Tibial nerve (tissue), 4 donors: ENCODE measurements around the gene SLC44A5. TPM values are rescaled to one million over a fixed set of nuclear protein-coding genes. Genes with fewer than 3 reads are reported as not detected.
"Not testable (repeated sequence)": the region's sequence is repeated elsewhere in the genome, so short reads cannot be mapped to it uniquely, and the experiment has no call there.

ENCODE experiments used
- DNase-seq, 2 donors: peaks; one replicate each; pipeline ENCODE4 v3.0.0-alpha.2; 2019; ENCODE audit warnings: low spot score in 2 of 2
- H3K27ac ChIP-seq, 4 donors: fragments of 200-600 bp; sonication (generic) in 3 of 4; one replicate each; pipeline ENCODE4 v1.5.1; 2017 to 2019; ENCODE audit warnings: mild to moderate bottlenecking in 1 of 4
- H3K27me3 ChIP-seq, 2 donors: fragments of 200-600 bp; sonication (generic) in 1 of 2; one replicate each; pipeline versions ENCODE4 v1.5.1 to v1.6.0; 2017 to 2019
- H3K36me3 ChIP-seq, 3 donors: fragments of 200-600 bp; sonication (generic); one replicate each; pipeline ENCODE4 v1.5.1; 2018 to 2019
- H3K4me1 ChIP-seq, 4 donors: fragments of 200-600 bp; sonication (generic) in 3 of 4; one replicate each; pipeline ENCODE4 v1.5.1; 2017 to 2019
- H3K4me3 ChIP-seq, 4 donors: fragments of 200-600 bp; sonication (generic) in 3 of 4; one replicate each; pipeline ENCODE4 v1.5.1; 2017 to 2019; ENCODE audit warnings: mild to moderate bottlenecking in 1 of 4, moderate library complexity in 1 of 4
- H3K9me3 ChIP-seq, 4 donors: fragments of 200-600 bp; sonication (generic) in 3 of 4; one replicate each; pipeline ENCODE4 v1.5.1; 2017 to 2019
- EP300 ChIP-seq, 2 donors: sonication (generic); formaldehyde crosslinking; IDR thresholded peaks; one replicate each; pipeline ENCODE4 v1.6.1; 2017; ENCODE audit warnings: antibody characterized with exemption in 2 of 2, mild to moderate bottlenecking in 1 of 2
- POLR2A ChIP-seq, 2 donors: fragments of 450-650 bp; IDR thresholded peaks; one replicate each; pipeline ENCODE4 v1.6.1; 2017; ENCODE audit warnings: antibody characterized with exemption in 2 of 2, mild to moderate bottlenecking in 2 of 2, moderate library complexity in 2 of 2
- WGBS, 2 donors: methylation state at CpG; one replicate each; pipeline ENCODE4 v1.1.5; 2018; 5-methylcytosine and 5-hydroxymethylcytosine counted together
- total RNA-seq, 4 donors: library from RNA; depleted of rRNA; stranded (reverse); fragments of >200 nt; gene quantifications; one replicate each; pipeline ENCODE4 v1.1.0, GENCODE V29; 2016
- TF ChIP-seq, protein P1 (sequence below), 5 experiments: fragments of 200-600 bp in 3 of 5; fragments of 450-650 bp in 2 of 5; sonication (generic) in 3 of 5; IDR thresholded peaks; one replicate each; pipeline ENCODE4 v1.5.1; 2016 to 2019; ENCODE audit warnings: antibody characterized with exemption in 5 of 5, mild to moderate bottlenecking in 3 of 5, moderate library complexity in 2 of 5

SLC44A5 gene
- total RNA-seq, 4 donors from 2014 or later, result 0.21 TPM; not detected in 3

DNA sequence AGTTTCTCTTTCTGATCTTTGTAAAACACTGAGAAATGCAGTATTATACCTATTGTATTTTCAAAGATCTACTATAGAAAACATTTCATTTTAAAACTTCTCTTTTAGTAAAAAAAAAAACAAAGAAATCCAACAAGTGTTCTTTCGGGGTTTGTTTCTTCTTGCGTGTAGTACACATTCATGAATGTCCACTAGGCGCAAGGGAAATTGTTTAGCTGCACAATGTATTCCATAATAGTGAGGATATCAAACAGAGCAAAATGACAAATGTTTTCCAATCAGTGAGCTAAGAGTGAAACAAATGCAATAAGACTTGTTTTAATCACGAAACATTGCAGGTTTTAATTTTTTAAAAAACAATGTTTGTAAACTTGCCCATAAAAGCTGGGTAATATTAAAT lies 408.2 kb downstream of the SLC44A5 start:
- TF ChIP-seq EP300 (IDR thresholded peaks at IDR 0.05) (no peak), POLR2A (IDR thresholded peaks at IDR 0.05) (no peak)
- TF ChIP-seq, protein P1, sequence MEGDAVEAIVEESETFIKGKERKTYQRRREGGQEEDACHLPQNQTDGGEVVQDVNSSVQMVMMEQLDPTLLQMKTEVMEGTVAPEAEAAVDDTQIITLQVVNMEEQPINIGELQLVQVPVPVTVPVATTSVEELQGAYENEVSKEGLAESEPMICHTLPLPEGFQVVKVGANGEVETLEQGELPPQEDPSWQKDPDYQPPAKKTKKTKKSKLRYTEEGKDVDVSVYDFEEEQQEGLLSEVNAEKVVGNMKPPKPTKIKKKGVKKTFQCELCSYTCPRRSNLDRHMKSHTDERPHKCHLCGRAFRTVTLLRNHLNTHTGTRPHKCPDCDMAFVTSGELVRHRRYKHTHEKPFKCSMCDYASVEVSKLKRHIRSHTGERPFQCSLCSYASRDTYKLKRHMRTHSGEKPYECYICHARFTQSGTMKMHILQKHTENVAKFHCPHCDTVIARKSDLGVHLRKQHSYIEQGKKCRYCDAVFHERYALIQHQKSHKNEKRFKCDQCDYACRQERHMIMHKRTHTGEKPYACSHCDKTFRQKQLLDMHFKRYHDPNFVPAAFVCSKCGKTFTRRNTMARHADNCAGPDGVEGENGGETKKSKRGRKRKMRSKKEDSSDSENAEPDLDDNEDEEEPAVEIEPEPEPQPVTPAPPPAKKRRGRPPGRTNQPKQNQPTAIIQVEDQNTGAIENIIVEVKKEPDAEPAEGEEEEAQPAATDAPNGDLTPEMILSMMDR (IDR thresholded peaks at IDR 0.05), result no peak
- 85 to 87% methylated on average over 4 of the region's 4 CpGs for WGBS, 2 donors
- no peak for DNase-seq
- Histone ChIP-seq H3K27ac (no peak overlapping the region), H3K27me3 (no peaks in the 10 kb centered on the region), H3K36me3 (no peaks in the 10 kb centered on the region), H3K4me3 (no peak overlapping the region), H3K4me1 (peaks cover 0 to 3% (median 0%) of the 10 kb centered on the region in 4 donors), H3K9me3 (no peaks in the 10 kb centered on the region)

DNA sequence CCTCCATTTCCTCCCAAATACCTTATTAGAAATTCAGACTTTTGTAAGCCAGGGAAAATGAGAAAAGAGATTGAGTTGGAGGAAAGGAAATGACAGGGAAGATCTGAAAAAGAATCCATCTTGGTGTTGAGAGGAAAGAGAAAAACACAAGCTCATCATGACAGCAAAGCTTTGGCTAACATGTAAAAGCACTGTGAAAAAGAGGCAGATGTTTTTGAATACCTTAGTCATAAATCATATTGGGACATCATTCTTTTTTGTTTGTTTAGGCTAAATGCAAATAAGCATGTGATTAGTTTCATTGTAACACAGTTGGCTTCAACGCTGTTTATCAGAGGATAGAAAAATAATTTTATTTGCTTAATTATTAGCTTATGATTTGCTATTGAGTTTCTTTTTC lies 412.2 kb downstream of the SLC44A5 start:
- Histone ChIP-seq H3K27ac (no peak overlapping the region), H3K9me3 (no peaks in the 10 kb centered on the region), H3K4me1 (peaks cover 0 to 1% (median 0%) of the 10 kb centered on the region in 4 donors), H3K27me3 (no peaks in the 10 kb centered on the region), H3K4me3 (no peak overlapping the region), H3K36me3 (no peaks in the 10 kb centered on the region)
- TF ChIP-seq EP300 (IDR thresholded peaks at IDR 0.05) (no peak), POLR2A (IDR thresholded peaks at IDR 0.05) (no peak)
- TF ChIP-seq, protein P1 (IDR thresholded peaks at IDR 0.05), result no peak
- DNase-seq, result no peak
- WGBS, 2 donors, result 85 to 89% methylated on average over 1 of the region's 1 CpG

GRCh38 chr1:75198163-75198562 lies 412.8 kb downstream of the SLC44A5 start:
- 57 to 72% methylated on average over 1 of the region's 1 CpG for WGBS, 2 donors
- Histone ChIP-seq H3K4me3 (no peak overlapping the region), H3K36me3 (no peaks in the 10 kb centered on the region), H3K4me1 (no peaks in the 10 kb centered on the region), H3K27ac (no peak overlapping the region), H3K27me3 (no peaks in the 10 kb centered on the region), H3K9me3 (no peaks in the 10 kb centered on the region)
- no peak for DNase-seq
- TF ChIP-seq POLR2A (IDR thresholded peaks at IDR 0.05) (no peak), EP300 (IDR thresholded peaks at IDR 0.05) (no peak)
- TF ChIP-seq, protein P1 (IDR thresholded peaks at IDR 0.05), result no peak

- Histone ChIP-seq H3K4me3 (no peak overlapping the region), H3K27ac (no peak overlapping the region), H3K9me3 (no peaks in the 10 kb centered on the region), H3K36me3 (no peaks in the 10 kb centered on the region), H3K27me3 (no peaks in the 10 kb centered on the region), H3K4me1 (no peaks in the 10 kb centered on the region)
- WGBS, 2 donors, result 53 to 58% methylated on average over 1 of the region's 1 CpG
- TF ChIP-seq, protein P1 (IDR thresholded peaks at IDR 0.05), result no peak
- TF ChIP-seq POLR2A (IDR thresholded peaks at IDR 0.05), result no peak
- TF ChIP-seq EP300 (IDR thresholded peaks at IDR 0.05), result no peak
- no peak for DNase-seq
Measured at GRCh38 chr1:75188892-75189291, 422.0 kb downstream of the SLC44A5 start.

DNA sequence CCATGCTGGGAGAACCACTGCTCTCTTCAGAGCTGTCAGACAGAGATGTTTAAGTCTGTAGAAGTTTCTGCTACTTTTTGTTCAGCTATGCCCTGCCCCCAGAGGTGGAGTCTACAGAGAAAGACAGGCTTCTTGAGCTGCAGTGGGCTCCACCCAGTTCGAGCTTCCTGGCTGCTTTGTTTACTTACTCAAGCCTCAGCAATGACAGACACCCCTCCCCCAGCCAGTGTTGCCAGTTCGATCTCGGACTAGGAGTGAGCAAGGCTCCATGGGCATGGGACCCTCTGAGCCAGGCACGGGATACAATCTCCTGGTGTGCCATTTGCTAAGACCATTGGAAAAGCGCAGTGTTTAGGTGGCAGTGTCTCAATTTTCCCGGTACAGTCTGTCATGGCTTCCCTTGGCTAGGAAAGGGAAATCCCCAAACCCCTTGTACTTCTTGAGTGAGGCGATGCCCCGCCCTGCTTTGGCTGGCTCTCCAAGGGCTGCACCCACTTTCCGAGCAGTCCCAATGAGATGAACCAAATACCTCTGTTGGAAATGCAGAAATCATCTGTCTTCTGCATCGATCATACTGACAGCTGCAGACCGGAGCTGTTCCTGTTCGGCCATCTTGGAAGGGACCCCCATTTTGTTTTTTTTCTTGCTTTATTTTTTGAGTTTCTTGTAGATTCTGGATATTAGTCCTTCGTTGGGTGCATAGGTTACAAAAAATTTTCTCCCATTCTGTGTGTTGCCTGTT lies 429.5 kb downstream of the SLC44A5 start:
- peaks cover 0 to 25% (median 0%) of the 10 kb centered on the region in 4 donors for H3K9me3 ChIP-seq
- H3K4me1 ChIP-seq, H3K27ac ChIP-seq, H3K4me3 ChIP-seq, DNase-seq, H3K36me3 ChIP-seq, H3K27me3 ChIP-seq: not testable (repeated sequence)
- WGBS, 2 donors, result 80 to 89% methylated on average over 13 of the region's 13 CpGs
